SK-N-SH (cell line): ENCODE results near the gene NDUFB2.

ENCODE experiments used
- CHD2 ChIP-seq: fragments of 150-350 bp; IDR thresholded peaks from 2 replicates; pipeline ENCODE4 v1.6.1; 2018; ENCODE audit warnings: low read length; ENCODE audit not compliant: partially characterized antibody
- CTCF ChIP-seq: fragments of 200-600 bp; sonication (generic); IDR thresholded peaks from 2 replicates; pipeline ENCODE4 v1.6.1; 2017; ENCODE audit warnings: antibody characterized with exemption, mild to moderate bottlenecking, moderate library complexity
- EP300 ChIP-seq, 2 experiments: IDR thresholded peaks; 2 replicates each; pipeline versions ENCODE4 v1.4.0 to v1.6.1; 2012; ENCODE audit warnings: borderline replicate concordance in 1 of 2, low read depth in 1 of 2, low read length in 1 of 2
- EZH2phosphoT487 ChIP-seq: fragments of 200-600 bp; sonication (generic); IDR thresholded peaks from 2 replicates; pipeline ENCODE4 v1.6.1; 2017; ENCODE audit warnings: low read depth, mixed run types, mild to moderate bottlenecking, antibody characterized with exemption, moderate library complexity, borderline replicate concordance
- GABPA ChIP-seq: IDR thresholded peaks from 2 replicates; pipeline ENCODE4 v1.4.0; 2012; ENCODE audit warnings: low read depth, mild to moderate bottlenecking
- RAD21 ChIP-seq: IDR thresholded peaks from 2 replicates; pipeline ENCODE4 v1.6.1; 2012; ENCODE audit warnings: mild to moderate bottlenecking, low read length
- REST ChIP-seq: IDR thresholded peaks from 2 replicates; pipeline ENCODE4 v1.6.1; 2012; ENCODE audit warnings: mild to moderate bottlenecking, low read depth, low read length, moderate library complexity
- RFX5 ChIP-seq: IDR thresholded peaks from 2 replicates; pipeline ENCODE4 v1.6.1; 2012; ENCODE audit warnings: mild to moderate bottlenecking, improper control_type of control experiment, low read length
- TAF1 ChIP-seq: IDR thresholded peaks from 2 replicates; pipeline ENCODE4 v1.6.1; 2012; ENCODE audit warnings: low read depth, mild to moderate bottlenecking, low read length, moderate library complexity, borderline replicate concordance
- YY1 ChIP-seq: IDR thresholded peaks from 2 replicates; pipeline ENCODE4 v1.4.0; 2012; ENCODE audit warnings: low read depth, mild to moderate bottlenecking
- TF ChIP-seq, protein P1 (sequence below): IDR thresholded peaks from 2 replicates; pipeline ENCODE4 v1.4.0; 2012; ENCODE audit warnings: low read depth

DNA sequence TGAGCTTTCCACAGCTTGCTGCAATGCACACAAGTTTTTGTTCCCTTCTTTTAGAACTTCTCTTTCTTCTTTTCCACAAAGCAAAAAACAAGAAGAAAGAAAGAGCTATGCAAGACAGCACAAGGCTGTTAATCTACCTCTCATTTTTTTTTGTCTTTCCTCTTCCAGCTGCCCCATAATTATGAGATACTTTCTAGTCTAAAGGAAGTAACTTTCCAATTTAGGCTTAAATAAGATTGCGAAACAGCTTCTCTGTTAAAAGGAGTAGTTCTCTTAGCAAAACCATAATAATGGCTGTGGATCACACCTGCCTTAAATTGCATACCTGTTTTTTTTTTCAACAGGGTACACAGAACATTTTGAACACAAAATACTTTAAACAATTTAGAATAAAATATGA lies 56.0 kb downstream of the NDUFB2 start:
- TF ChIP-seq CTCF (no peak), GABPA (no peak), EP300 (IDR thresholded peaks at IDR 0.05; ENCODE audit: borderline replicate concordance in 1 of 2, low read depth in 1 of 2, low read length in 1 of 2) (no peak), CHD2 (no peak), EZH2phosphoT487 (no peak), RAD21 (no peak), REST (no peak), TAF1 (no peak), RFX5 (no peak), YY1 (no peak)
- TF ChIP-seq, protein P1, sequence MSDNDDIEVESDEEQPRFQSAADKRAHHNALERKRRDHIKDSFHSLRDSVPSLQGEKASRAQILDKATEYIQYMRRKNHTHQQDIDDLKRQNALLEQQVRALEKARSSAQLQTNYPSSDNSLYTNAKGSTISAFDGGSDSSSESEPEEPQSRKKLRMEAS = no peak
